GM10248 (cell line): ENCODE results near the gene VOPP1.

ENCODE experiments used
- CTCF ChIA-PET: fragments of 300-600 bp; sonication (Branson Sonifier 250); formaldehyde crosslinking; extraction: SDS; loops from one replicate; lab custom pipeline; 2021; ENCODE audit warnings: antibody characterized with exemption; lab: Yijun Ruan, JAX
- POLR2A ChIA-PET: fragments of 350-650 bp; sonication (Branson Sonifier 250); formaldehyde crosslinking; extraction: SDS; loops from one replicate; lab custom pipeline; 2020; ENCODE audit warnings: antibody characterized with exemption; lab: Yijun Ruan, JAX
- DNase-seq: peaks from one replicate; pipeline ENCODE4 v3.0.0; 2012; ENCODE audit errors: extremely low spot score
- CTCF ChIP-seq: IDR thresholded peaks from 2 replicates; pipeline ENCODE4 v1.5.1; 2012; ENCODE audit warnings: mild to moderate bottlenecking, low read depth; ENCODE audit errors: extremely low read depth, missing control alignments, control extremely low read depth

Gene VOPP1

GRCh38 chr7:55431898-55432297 lies 140.4 kb downstream of the VOPP1 start:
- no peak for TF ChIP-seq CTCF
- CTCF ChIA-PET, result interaction anchor here (1.0 to 2.2 kb wide), 6 partner anchors 8 to 161 kb away, joined by 3 to 8 read pairs (median 3); no protein-coding TSS in a partner anchor

GRCh38 chr7:55429835-55430499 lies 142.3 kb downstream of the VOPP1 start:
- no peak for DNase-seq
- POLR2A ChIA-PET, result no interaction called here
- CTCF ChIA-PET, result interaction anchor here (1.0 to 1.3 kb wide), 2 partner anchors 10 to 14 kb away, joined by 3 to 6 read pairs; no protein-coding TSS in a partner anchor
- TF ChIP-seq CTCF, result no peak

More at GRCh38 chr7:55431898-55432297, 140.4 kb downstream of the VOPP1 start:
- DNase-seq, result no peak
- POLR2A ChIA-PET, result no interaction called here

DNA sequence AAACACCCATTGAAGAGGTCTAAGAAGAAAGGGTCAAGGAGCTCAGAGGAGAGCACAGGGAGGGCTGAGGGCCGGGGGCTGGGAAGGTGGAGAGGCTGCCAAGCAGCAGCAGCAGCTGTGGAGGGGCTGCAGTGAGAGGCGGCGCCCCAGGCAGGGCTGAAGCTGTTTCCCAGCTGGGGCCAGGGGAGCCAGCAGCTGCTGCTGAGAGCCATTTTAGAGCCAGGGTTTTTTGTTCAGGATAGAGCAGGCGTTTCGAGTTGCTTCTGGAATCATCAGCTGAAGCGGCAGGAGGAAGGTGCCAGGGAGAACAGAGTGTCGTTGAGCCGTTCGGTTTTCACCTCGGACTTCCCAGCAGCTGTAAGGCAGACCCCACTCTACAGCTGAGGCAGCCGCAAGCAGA lies 144.5 kb downstream of the VOPP1 start:
- no peak for TF ChIP-seq CTCF
- no peak for DNase-seq
- ChIA-PET CTCF (interaction anchor here (1.0 to 6.4 kb wide), 4 partner anchors 13 to 653 kb away, joined by 3 to 59 read pairs (median 4); no protein-coding TSS in a partner anchor), POLR2A (no interaction called here)

DNA sequence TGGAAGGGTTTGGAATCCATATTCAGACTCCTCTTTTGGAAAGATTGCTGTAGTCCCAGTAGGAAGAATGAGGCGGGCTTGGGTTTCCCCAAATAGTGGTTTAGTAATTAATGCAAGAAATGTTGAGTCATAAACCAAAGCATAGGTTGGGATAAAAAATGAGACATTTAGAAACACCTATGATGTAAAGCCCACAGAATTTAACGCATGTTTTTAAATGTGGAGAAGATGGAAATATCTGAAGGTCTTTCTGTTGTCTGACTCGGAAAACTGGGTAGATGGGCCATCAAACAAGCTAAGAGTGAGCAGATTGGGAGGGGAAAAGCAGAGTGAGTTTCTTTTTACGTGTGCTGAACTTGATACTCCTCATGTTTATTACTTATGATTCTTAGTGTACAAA lies 145.0 kb downstream of the VOPP1 start:
- no peak for TF ChIP-seq CTCF
- POLR2A ChIA-PET, result no interaction called here

DNA sequence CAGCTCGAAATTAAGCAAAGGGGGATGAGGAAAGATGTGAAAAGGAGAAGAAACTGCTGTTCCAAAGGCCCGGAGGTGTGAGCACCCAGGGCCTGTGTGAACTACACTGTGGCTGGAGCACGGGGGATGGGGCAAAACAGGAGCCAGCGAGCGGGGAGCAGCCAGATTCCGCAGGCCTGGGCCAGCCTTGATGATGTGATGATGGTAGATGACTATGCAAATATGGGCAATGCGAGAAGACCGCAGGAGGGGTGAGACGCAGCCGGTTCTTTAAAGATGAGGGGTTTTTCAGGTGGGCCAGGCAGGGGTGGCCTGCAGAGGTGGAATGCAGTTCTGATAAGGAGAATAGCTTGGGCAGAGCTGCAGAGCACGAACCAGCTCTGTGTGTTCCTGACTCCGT lies 145.6 kb downstream of the VOPP1 start:
- no peak for TF ChIP-seq CTCF
- DNase-seq, result no peak
- CTCF ChIA-PET, result interaction anchor here (1.3 to 6.4 kb wide), 2 partner anchors 12 to 27 kb away, joined by 3 to 59 read pairs; no protein-coding TSS in a partner anchor
- POLR2A ChIA-PET, result no interaction called here

More for the DNA sequence above, 145.0 kb downstream of the VOPP1 start:
- CTCF ChIA-PET, result interaction anchor here (1.0 to 6.4 kb wide), 4 partner anchors 13 to 653 kb away, joined by 3 to 59 read pairs (median 4); no protein-coding TSS in a partner anchor
- no peak for DNase-seq

DNA sequence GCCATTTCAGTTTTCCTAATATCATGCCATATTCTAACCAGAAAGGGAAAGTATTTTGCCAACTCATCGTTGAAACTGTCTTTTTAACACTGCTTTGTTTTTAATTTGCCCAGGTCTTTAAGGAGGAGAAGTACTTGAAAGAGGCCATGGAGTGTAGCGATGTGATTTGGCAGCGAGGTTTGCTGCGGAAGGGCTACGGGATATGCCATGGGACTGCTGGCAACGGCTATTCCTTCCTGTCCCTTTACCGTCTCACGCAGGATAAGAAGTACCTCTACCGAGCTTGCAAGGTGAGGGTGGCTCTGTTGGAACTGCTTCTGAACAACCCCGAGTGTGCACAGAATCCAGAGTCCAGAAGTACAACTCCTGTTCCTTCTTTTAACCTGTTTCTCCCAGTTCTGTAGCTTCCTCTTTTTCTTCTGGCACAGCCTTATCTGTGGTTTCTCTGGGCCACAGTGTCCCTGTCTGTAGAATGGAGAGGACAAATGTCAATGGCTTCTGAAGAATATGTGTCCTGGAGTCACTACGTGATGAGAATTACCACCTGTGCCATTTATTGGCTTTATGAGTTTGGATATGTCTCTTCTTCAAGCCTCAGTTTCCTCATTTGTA lies 147.1 kb downstream of the VOPP1 start:
- POLR2A ChIA-PET, result no interaction called here
- CTCF ChIA-PET, result interaction anchor here (1.0 to 6.4 kb wide), 5 partner anchors 8 to 649 kb away, joined by 3 to 59 read pairs (median 4); no protein-coding TSS in a partner anchor
- no peak for TF ChIP-seq CTCF
- DNase-seq, result no peak
